GM21526 (cell line): ENCODE measurements around the gene FERD3L.
"Not testable (repeated sequence)": the region's sequence is repeated elsewhere in the genome, so short reads cannot be mapped to it uniquely, and the experiment has no call there.

Experiments used
- ATAC-seq: cut with Tn5 transposase; IDR thresholded peaks from one replicate; pipeline ENCODE4 v1.9.1; 2021; ENCODE audit warnings: moderate library complexity; ENCODE audit not compliant: unreplicated experiment, low FRiP score

Gene FERD3L

DNA sequence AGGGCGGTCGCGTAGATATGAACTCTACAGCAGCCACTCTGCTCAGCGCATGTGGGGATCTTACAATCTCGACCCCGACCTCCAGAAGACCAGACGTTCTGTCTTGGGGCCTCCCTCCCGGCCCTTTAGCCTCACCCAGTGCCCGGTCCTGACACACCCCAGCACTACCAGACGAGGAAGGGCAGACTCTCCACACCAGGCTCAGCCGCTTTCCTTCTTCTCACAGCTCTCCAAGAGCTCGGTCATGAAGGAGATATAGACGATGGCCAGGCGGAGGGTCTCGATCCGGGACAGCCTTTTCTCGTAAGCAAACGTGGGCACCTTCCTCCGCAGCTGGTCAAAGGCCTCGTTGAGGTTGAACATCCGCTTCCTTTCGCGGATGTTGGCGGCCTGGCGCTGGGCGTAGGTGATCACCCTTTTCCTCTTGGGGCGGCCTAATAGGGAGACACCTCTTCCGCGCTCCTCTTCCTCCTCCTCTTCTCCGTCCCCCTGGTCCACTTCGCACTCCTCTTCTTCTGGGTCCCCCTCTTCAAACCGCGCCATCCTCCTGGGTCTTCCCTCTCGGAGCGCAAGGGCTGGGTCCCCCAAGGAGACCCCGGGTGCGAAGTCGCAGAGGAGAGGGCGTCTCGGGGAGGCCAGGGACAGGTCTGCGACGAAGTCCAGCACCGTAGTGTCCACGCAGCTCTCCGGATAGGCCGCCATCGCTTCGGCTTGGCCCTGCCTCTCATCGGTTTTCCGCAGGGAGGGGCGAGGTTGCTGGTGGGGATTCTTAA lies at the start of gene FERD3L:
Gene FERD3L (minus strand): TSS at position 761 of the 773 bp plus-strand sequence. CDS start 59 bp downstream, at position 702.
- ATAC-seq = no peak

DNA sequence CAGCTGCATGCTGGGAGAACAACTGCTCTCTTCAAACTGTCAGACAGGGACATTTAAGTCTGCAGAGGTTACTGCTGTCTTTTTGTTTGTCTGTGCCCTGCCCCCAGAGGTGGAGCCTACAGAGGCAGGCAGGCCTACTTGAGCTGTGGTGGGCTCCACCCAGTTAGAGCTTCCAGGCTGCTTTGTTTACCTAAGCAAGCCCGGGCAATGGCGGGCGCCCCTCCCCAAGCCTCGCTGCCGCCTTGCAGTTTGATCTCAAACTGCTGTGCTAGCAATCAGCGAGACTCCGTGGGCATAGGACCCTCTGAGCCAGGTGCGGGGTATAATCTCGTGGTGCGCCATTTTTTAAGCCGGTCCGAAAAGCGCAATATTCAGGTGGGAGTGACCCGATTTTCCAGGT lies 49.2 kb upstream of the FERD3L start:
- not testable (repeated sequence) for ATAC-seq

GRCh38 chr7:19181634-19182033 lies 36.4 kb upstream of the FERD3L start:
- ATAC-seq = no peak

- ATAC-seq = no peak
Observed at GRCh38 chr7:19178595-19178994, 33.4 kb upstream of the FERD3L start.

DNA sequence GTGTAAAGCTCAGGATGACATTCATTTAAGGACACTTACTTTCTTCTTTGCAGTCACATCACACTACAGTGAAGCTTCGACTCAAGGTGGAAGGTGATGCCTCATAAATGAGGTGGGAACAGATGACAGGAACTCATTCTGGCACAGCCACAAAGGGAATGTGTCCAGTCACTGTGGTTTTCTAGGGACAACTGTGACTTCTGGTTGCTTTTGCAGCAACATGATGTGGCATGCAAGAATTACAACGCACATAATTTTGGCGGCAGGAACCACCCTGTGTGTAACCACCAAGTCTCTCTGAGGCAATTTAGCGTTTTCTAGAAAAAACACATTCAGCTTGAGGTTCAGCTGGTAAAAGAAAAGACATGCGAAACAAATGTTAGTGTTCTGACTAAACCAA lies 32.0 kb upstream of the FERD3L start:
- no peak for ATAC-seq

- no peak for ATAC-seq
Observed at GRCh38 chr7:19175241-19175640, 30.0 kb upstream of the FERD3L start.

- ATAC-seq = no peak
Observed at GRCh38 chr7:19161671-19162070, 16.4 kb upstream of the FERD3L start.

- ATAC-seq = no peak
Observed at GRCh38 chr7:19146699-19147098, 1.5 kb upstream of the FERD3L start.

DNA sequence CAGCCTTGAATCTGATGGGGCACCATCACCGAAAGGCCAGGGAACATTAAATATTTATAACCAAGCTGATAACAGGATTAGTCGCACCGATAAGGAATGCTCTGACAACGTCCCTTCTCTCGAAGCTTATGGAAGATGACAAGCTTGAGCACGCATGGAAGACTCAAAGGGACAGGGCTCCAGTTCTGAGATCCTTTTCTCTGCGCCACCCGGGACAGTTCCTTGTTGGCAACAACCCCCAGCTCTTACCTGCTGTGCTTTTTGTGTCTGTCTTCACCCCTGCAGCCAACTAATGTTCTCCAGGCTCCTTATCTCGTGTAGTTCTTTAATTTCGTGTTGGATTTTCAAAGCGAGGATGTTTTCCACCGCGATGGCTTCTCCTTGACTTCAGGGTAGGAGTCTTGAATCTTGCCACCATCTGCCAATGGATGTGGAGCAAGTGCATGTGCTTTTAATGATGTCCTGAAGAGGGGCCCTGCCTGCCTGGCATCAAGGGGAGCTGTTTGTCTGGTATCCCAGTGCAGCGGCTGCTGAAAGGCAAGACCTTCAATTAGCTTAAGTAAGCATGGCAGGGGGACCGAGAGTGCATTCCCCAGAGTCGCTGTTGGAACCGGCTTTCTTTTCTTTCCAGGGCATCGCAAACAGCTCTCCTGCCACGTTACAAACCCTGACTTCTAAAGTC lies 354 bp upstream of the FERD3L start:
- ATAC-seq = no peak

DNA sequence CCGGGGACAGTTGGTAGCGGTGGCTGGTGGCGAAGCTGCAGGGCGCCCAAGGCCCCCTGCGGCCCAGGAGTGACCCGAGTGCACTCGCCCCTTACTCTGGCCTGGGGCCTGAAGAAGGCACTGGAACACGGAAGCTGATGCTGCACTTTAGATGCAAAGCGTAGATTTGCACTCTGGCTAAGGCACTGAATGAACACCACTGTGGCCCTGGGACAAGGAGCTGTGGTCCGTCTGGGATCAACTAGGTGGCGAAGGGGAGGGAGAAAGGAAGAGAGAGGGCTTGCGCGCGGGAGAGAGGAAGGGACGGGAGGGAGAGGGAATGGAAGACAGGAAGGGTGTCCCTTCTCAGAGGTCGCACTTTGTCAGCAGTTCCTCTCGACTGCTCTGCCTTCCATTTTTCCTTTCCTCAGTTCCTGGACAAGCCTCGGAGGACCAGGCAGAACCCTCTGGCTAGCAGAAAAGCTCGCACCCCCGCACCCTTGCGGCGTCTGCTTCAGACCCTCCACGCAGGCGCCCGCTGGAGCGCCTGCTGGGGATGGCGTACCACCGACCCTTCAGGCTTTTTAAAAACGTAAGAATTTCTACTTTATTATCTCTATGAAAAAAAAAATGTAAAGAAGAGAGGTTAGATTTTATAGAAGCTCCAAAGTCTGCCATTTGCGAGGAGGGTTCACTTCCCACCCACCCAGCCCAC lies 1.2 kb downstream of the FERD3L start:
- ATAC-seq = no peak

- ATAC-seq = no peak
Observed at GRCh38 chr7:19139706-19140327, 5.4 kb downstream of the FERD3L start.

GRCh38 chr7:19133886-19134285 lies 11.3 kb downstream of the FERD3L start:
- ATAC-seq = no peak

GRCh38 chr7:19133390-19133789 lies 11.8 kb downstream of the FERD3L start:
- no peak for ATAC-seq

GRCh38 chr7:19128856-19129255 lies 16.4 kb downstream of the FERD3L start:
- no peak for ATAC-seq

- no peak for ATAC-seq
Observed at GRCh38 chr7:19121977-19122588, 23.1 kb downstream of the FERD3L start.

DNA sequence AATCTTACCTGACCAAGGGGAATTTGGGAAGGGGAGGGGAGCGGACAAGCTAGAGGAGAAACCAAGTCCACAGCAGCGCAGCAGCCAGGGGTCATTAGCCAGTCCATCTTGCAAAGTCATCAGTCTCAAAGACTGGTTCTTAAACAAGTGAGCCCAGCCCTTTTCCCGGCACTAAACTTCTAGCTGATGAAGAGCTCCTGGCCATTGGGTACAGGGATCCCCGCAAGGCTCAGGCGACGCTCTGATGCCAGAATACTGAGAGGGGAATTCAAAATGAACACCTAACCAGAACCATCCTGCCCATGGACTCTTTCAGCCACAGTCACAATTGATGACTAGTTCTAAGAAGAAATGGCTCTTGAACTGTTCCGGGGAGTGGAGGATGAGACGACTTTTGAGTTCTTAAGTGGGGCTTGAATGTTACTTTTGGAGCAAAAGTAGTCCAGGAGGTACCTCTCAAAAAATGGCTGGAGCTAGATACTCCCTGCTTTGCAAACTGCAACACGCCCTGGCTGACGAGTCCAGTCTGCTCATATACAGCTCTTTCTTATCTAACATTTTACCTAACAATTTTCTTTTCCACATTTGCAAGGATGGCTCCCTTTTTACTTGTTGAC lies 25.2 kb downstream of the FERD3L start:
- no peak for ATAC-seq

DNA sequence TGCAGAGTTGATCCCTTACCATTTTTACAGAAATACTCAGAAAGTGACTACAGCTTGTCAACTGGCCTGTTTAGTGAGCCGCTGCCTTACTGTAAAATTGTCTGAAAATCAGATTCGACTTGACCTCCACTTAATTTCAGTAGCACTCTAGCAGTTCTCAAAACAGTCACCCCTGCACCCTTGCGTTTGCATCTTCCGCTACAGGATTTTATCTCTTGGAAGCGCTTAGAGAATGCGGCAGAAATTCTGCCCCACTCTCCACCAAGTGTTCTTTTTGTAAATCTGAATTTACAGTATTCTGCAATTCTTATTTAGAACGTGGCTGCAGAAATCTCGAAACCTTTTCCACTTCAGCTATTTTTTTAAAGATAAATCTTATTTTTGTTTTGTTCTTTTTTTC lies 25.8 kb downstream of the FERD3L start:
- no peak for ATAC-seq

GRCh38 chr7:19118636-19119371 lies 26.4 kb downstream of the FERD3L start:
- no peak for ATAC-seq

- ATAC-seq = no peak
Observed at GRCh38 chr7:19117870-19118608, 27.2 kb downstream of the FERD3L start.
